ENCODE measurements around the gene PPP1R15A.

Gene PPP1R15A

DNA sequence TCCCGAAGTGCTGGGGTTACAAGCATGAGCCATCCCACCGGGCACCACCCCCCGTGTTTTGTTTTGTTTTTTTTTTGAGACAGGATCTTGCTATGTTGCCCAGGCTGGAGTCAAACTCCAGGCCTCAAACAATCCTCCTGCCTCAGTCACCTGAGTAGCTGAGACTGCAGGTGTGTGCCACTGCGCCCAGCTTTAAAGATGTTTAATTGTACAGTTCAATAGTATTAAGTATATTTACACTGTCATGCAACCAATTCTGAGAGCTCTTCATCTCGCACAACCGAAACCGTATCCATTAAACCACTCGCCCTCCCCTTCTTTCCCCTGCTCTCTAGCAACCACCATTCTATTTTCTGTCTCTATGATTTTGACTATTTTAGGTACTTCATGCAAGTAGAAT is 43.5 kb downstream of the PPP1R15A start:
- no peak for TF ChIP-seq NFIC (IDR thresholded peaks at IDR 0.05)

GRCh38 chr19:48918071-48918470 is 45.9 kb downstream of the PPP1R15A start:
- TF ChIP-seq MAX (IDR thresholded peaks at IDR 0.05) (no peak), REST (IDR thresholded peaks at IDR 0.05; ENCODE audit: low read depth) (no peak), TAF1 (IDR thresholded peaks at IDR 0.05; ENCODE audit: low read depth) (no peak), EP300 (IDR thresholded peaks at IDR 0.05; ENCODE audit: borderline replicate concordance) (no peak), YY1 (IDR thresholded peaks at IDR 0.05; ENCODE audit: low read depth) (no peak), FOXM1 (IDR thresholded peaks at IDR 0.05; ENCODE audit: borderline replicate concordance, low read depth) (no peak), ZBTB7A (IDR thresholded peaks at IDR 0.05; ENCODE audit: low read depth) (no peak), USF1 (IDR thresholded peaks at IDR 0.05) (no peak), RAD21 (IDR thresholded peaks at IDR 0.05; ENCODE audit: low read depth) (no peak), CREB1 (IDR thresholded peaks at IDR 0.05; ENCODE audit: low read depth) (no peak), TCF12 (IDR thresholded peaks at IDR 0.05; ENCODE audit: low read depth) (no peak)

DNA sequence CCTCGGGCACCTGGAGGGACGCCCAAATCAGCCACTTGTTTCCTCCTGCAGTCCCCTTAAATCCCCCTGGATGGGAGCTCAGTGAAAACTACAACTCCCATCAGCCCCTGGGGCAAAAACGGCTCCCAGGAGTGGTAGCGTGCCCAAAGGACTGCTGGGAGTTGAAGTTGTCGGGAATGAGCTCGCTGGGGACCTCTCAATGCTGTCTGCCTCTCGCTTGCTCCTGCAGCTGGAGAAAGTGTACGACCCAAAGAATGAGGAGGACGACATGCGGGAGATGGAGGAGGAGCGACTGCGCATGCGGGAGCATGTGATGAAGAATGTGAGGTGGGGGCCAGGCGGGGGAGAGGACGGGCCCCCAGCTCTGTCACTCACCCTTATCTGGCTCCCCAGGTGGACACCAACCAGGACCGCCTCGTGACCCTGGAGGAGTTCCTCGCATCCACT is 46.6 kb downstream of the PPP1R15A start:
- TF ChIP-seq TEAD4 (IDR thresholded peaks at IDR 0.05) (no peak), CREB1 (IDR thresholded peaks at IDR 0.05; ENCODE audit: low read depth) (no peak), EGR1 (IDR thresholded peaks at IDR 0.05) (no peak), TAF1 (IDR thresholded peaks at IDR 0.05; ENCODE audit: low read depth) (no peak), MAX (IDR thresholded peaks at IDR 0.05) (no peak)

- TF ChIP-seq ZBTB7A (IDR thresholded peaks at IDR 0.05; ENCODE audit: low read depth) (no peak), USF1 (IDR thresholded peaks at IDR 0.05) (no peak), TAF1 (IDR thresholded peaks at IDR 0.05; ENCODE audit: low read depth) (no peak), RAD21 (IDR thresholded peaks at IDR 0.05; ENCODE audit: low read depth) (no peak), CREB1 (IDR thresholded peaks at IDR 0.05; ENCODE audit: low read depth) (no peak), NFIC (IDR thresholded peaks at IDR 0.05) (no peak), FOXM1 (IDR thresholded peaks at IDR 0.05; ENCODE audit: borderline replicate concordance, low read depth) (no peak), EP300 (IDR thresholded peaks at IDR 0.05; ENCODE audit: borderline replicate concordance) (no peak), CEBPB (IDR thresholded peaks at IDR 0.05) (no peak), TEAD4 (IDR thresholded peaks at IDR 0.05) (no peak), YY1 (IDR thresholded peaks at IDR 0.05; ENCODE audit: low read depth) (no peak), EGR1 (IDR thresholded peaks at IDR 0.05) (no peak)
These were observed 48.7 kb downstream of the PPP1R15A start for GRCh38 chr19:48920949-48921348.

- TF ChIP-seq CREB1 (IDR thresholded peaks at IDR 0.05; ENCODE audit: low read depth) (no peak), MAX (IDR thresholded peaks at IDR 0.05) (no peak), YY1 (IDR thresholded peaks at IDR 0.05; ENCODE audit: low read depth) (no peak), CEBPB (IDR thresholded peaks at IDR 0.05) (no peak), TAF1 (IDR thresholded peaks at IDR 0.05; ENCODE audit: low read depth) (no peak), EGR1 (IDR thresholded peaks at IDR 0.05) (no peak), TCF12 (IDR thresholded peaks at IDR 0.05; ENCODE audit: low read depth) (no peak), EP300 (IDR thresholded peaks at IDR 0.05; ENCODE audit: borderline replicate concordance) (no peak), NFIC (IDR thresholded peaks at IDR 0.05) (no peak), ZBTB7A (IDR thresholded peaks at IDR 0.05; ENCODE audit: low read depth) (no peak), REST (IDR thresholded peaks at IDR 0.05; ENCODE audit: low read depth) (no peak)
These were observed 49.7 kb downstream of the PPP1R15A start for GRCh38 chr19:48921721-48922500.

Data from Ishikawa (cell line).